ENCODE measurements around the gene WDR64.
"Not testable (repeated sequence)": the region's sequence is repeated elsewhere in the genome, so short reads cannot be mapped to it uniquely, and the experiment has no call there.

Gene WDR64

DNA sequence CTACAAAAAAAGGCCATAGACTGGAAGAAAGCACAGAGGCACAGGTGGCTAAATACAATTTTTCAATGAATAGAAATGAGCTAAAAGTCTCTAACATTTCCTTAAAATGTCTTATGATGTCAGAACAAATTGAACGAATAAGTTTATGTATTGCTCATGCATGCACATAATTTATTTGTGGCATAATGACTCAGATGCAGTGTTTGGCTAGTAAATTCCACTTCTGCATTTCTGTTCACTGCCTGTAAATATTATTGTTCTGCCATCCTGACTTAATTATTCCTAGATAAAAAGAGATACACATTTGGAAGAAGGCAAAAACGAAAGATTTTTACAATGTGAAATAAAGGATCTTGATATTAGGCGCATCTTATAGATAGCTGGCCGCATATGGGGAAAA, 169.3 kb downstream of the WDR64 start:
- Histone ChIP-seq H3K4me3 (ENCODE audit: low read depth, low read length) (no peak overlapping the region), H3K9me3 (ENCODE audit: control insufficient read depth, insufficient read depth, low read length) (no peaks in the 10 kb centered on the region), H3K4me1 (ENCODE audit: control insufficient read depth, insufficient read depth, low read length) (no peaks in the 10 kb centered on the region), H3K27me3 (ENCODE audit: control insufficient read depth, insufficient read depth, low read length) (no peaks in the 10 kb centered on the region), H3K36me3 (ENCODE audit: control insufficient read depth, insufficient read depth, low read length) (no peaks in the 10 kb centered on the region), H3K9ac (ENCODE audit: low read depth, low read length) (no peak overlapping the region)

DNA sequence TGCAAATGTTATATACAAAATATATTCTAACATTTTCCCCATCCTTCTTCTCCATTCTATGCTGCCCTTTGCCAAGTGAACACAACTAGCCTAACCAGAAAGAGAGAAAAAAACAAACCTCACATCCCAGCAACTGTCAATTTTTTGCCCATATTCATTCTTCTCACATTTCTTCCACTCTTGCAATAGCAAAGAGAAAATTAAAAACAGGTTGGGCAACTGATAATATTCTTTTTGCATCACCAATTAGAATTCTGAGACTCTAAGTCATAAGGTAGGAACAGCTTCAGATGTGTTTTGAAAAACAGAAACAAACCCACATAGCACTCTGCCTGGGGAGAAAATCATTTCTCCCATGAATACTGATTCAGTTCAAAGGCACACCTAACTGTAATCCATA, 170.8 kb downstream of the WDR64 start:
- Histone ChIP-seq H3K4me1 (ENCODE audit: control insufficient read depth, insufficient read depth, low read length) (no peaks in the 10 kb centered on the region), H3K4me3 (ENCODE audit: low read depth, low read length) (no peak overlapping the region), H3K9me3 (ENCODE audit: control insufficient read depth, insufficient read depth, low read length) (no peaks in the 10 kb centered on the region), H3K36me3 (ENCODE audit: control insufficient read depth, insufficient read depth, low read length) (no peaks in the 10 kb centered on the region), H3K9ac (ENCODE audit: low read depth, low read length) (no peak overlapping the region), H3K27me3 (ENCODE audit: control insufficient read depth, insufficient read depth, low read length) (no peaks in the 10 kb centered on the region)

DNA sequence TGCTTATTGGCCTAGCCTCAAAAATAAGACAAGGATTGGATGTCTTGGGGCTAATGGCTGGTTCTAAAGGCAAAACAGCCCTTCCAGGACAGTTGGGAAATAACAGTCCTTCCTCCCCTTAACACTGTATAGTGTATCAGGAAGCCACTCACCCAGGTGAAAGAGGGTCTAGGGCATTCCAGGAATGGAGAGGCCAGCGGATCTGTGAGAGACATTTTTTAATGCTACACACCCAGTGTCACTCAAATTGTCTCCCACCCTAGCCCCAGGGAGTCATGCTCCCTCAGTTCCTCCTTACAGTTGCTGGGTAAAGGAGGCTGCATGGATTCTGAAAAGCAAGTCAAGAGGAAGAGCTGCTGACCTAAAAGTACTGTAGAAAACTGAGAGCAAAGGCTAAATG, 171.8 kb downstream of the WDR64 start:
- Histone ChIP-seq H3K9ac (ENCODE audit: low read depth, low read length) (no peak overlapping the region), H3K36me3 (ENCODE audit: control insufficient read depth, insufficient read depth, low read length) (no peaks in the 10 kb centered on the region), H3K27me3 (ENCODE audit: control insufficient read depth, insufficient read depth, low read length) (no peaks in the 10 kb centered on the region), H3K9me3 (ENCODE audit: control insufficient read depth, insufficient read depth, low read length) (no peaks in the 10 kb centered on the region), H3K4me1 (ENCODE audit: control insufficient read depth, insufficient read depth, low read length) (no peaks in the 10 kb centered on the region), H3K4me3 (ENCODE audit: low read depth, low read length) (no peak overlapping the region)

DNA sequence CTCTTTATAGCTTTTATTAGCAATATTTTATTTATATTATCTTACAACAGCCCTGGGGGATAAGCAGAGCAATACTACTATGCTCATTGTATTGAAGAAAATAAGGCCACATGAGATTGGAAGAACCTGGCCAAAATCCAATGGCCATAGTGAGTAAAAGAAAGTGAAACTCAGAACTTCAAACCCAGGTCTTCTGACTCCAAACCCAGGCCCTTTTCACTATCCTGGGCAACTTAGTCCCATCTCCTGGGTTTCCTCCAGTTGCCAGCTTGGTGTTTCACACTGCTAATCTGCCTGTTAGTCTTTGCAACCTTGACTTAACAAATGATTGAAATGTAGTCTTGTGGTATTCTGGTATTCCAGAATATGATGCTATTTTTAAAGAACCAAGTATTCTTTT, 173.5 kb downstream of the WDR64 start:
- Histone ChIP-seq H3K4me1 (ENCODE audit: control insufficient read depth, insufficient read depth, low read length) (no peaks in the 10 kb centered on the region), H3K27me3 (ENCODE audit: control insufficient read depth, insufficient read depth, low read length) (no peaks in the 10 kb centered on the region), H3K4me3 (ENCODE audit: low read depth, low read length) (no peak overlapping the region), H3K36me3 (ENCODE audit: control insufficient read depth, insufficient read depth, low read length) (no peaks in the 10 kb centered on the region), H3K9me3 (ENCODE audit: control insufficient read depth, insufficient read depth, low read length) (no peaks in the 10 kb centered on the region), H3K9ac (ENCODE audit: low read depth, low read length) (no peak overlapping the region)

DNA sequence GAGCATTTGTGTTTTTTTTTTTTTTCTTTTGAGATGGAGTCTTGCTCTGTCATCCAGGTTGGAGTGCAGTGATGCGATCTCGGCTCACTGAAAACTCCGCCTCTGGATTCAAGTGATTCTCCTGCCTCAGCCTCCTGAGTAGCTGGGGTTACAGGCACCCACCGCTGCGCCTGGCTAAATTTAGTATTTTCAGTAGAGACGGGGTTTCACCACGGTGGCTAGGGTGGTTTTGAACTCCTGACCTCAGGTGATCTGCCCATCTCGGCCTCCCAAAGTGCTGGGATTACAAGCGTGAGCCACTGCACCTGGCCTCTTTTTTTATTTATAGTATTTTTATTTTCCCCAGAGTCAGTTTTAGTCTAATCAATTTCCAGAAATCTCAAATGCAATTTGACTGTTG, 174.5 kb downstream of the WDR64 start:
- not testable (repeated sequence) for H3K4me1 ChIP-seq (ENCODE audit: control insufficient read depth, insufficient read depth, low read length); H3K4me3 ChIP-seq (ENCODE audit: low read depth, low read length); H3K9me3 ChIP-seq (ENCODE audit: control insufficient read depth, insufficient read depth, low read length); H3K36me3 ChIP-seq (ENCODE audit: control insufficient read depth, insufficient read depth, low read length); H3K9ac ChIP-seq (ENCODE audit: low read depth, low read length); H3K27me3 ChIP-seq (ENCODE audit: control insufficient read depth, insufficient read depth, low read length)

DNA sequence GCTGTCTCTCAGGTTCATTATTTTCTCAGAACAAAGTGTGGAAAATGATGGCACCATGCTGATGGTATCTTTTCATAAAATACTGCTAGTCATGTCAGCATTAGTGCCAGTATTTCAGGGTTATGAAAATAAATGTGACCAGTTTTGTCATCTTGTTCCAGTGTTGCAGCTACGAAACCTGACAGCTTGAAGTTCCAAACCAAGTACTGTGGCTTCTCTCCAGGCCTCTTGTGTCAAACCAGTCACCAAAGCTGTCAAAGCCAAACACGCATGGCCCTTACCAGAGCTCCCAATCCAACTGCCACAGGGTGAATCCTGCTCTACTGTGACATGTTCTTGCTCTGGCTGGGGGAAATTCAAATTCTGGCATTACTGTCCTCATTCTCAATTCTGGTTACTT, 175.2 kb downstream of the WDR64 start:
- Histone ChIP-seq H3K9me3 (ENCODE audit: control insufficient read depth, insufficient read depth, low read length) (no peaks in the 10 kb centered on the region), H3K27me3 (ENCODE audit: control insufficient read depth, insufficient read depth, low read length) (no peaks in the 10 kb centered on the region), H3K4me3 (ENCODE audit: low read depth, low read length) (no peak overlapping the region), H3K4me1 (ENCODE audit: control insufficient read depth, insufficient read depth, low read length) (no peaks in the 10 kb centered on the region), H3K9ac (ENCODE audit: low read depth, low read length) (no peak overlapping the region), H3K36me3 (ENCODE audit: control insufficient read depth, insufficient read depth, low read length) (no peaks in the 10 kb centered on the region)

DNA sequence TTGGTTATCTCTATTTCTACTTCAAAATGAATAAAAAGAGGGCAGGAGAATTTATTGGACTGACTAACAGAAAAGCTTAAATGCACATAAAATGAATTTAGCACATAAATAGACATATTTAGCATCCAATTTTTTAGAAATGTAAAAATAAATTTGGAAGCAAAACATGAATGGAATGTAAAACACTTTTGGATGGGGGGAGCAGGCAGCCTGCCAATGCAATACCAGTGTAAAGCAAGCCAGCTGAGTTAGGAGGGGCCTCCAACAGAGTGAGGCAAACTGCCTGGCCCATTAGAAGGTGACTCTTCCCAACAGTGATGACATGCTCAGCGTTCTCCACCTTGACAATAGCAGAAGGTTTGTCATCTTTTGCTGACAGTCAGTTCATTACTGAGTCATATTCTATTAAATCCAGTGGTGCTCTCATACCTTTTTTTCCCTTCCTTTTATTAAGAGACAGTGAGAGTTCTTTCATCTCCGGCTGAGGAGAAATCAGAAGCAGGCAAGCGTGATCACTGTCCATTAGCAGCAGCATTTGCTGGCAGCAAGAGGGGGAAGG, 176.5 kb downstream of the WDR64 start:
- Histone ChIP-seq H3K36me3 (ENCODE audit: control insufficient read depth, insufficient read depth, low read length) (no peaks in the 10 kb centered on the region), H3K9ac (ENCODE audit: low read depth, low read length) (no peak overlapping the region), H3K4me1 (ENCODE audit: control insufficient read depth, insufficient read depth, low read length) (no peaks in the 10 kb centered on the region), H3K9me3 (ENCODE audit: control insufficient read depth, insufficient read depth, low read length) (no peaks in the 10 kb centered on the region), H3K27me3 (ENCODE audit: control insufficient read depth, insufficient read depth, low read length) (no peaks in the 10 kb centered on the region), H3K4me3 (ENCODE audit: low read depth, low read length) (no peak overlapping the region)

DNA sequence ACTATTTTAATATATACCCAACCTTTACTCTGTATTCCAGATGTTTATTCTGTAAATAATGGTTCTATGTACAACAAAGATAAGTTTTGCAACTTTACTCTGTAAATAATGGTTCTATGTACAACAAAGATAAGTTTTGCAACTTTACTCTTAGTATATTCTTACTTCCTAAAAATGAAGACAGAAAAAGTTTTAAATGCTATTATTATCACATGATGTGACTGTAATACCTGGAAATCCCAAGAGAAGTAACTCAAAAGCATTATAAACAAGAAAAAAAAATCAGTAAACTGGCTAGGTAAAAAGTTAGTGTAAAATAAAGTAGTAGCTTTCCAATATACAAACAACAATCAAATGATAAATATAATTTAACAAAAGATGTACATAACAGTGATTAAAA, 177.4 kb downstream of the WDR64 start:
- Histone ChIP-seq H3K36me3 (ENCODE audit: control insufficient read depth, insufficient read depth, low read length) (no peaks in the 10 kb centered on the region), H3K9me3 (ENCODE audit: control insufficient read depth, insufficient read depth, low read length) (no peaks in the 10 kb centered on the region), H3K4me3 (ENCODE audit: low read depth, low read length) (no peak overlapping the region), H3K4me1 (ENCODE audit: control insufficient read depth, insufficient read depth, low read length) (no peaks in the 10 kb centered on the region), H3K9ac (ENCODE audit: low read depth, low read length) (no peak overlapping the region), H3K27me3 (ENCODE audit: control insufficient read depth, insufficient read depth, low read length) (no peaks in the 10 kb centered on the region)

DNA sequence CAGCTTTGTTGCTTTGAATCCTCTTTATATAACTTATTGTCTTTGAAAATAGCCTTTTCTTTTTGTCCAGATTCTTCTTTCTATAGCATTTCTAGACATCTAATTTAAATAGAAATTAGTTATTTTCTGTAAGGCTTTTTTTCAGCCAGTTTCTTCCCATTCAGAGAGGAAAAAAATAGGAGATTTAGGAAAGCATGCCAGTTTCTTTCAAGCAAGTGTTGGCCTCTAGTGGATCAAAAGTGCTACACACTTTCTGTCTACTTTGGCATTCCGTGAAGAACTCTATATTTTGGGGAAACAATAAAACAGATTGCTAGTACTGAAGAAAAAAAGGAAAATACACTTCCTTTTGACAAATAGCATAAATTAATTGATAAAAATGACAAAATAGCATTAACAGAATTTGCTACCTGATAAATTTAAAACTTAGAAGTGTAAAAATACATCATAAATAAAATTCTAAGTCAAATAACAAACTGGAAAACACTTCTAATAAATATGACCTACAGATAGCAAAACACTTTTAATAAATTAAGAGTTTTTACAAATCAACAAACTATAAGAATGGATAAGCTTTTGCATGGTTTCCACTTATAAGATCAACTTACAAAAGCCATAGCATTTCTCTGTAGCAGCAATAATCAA, 182.8 kb downstream of the WDR64 start:
- Histone ChIP-seq H3K36me3 (ENCODE audit: control insufficient read depth, insufficient read depth, low read length) (no peaks in the 10 kb centered on the region), H3K27me3 (ENCODE audit: control insufficient read depth, insufficient read depth, low read length) (no peaks in the 10 kb centered on the region), H3K9ac (ENCODE audit: low read depth, low read length) (no peak overlapping the region), H3K4me3 (ENCODE audit: low read depth, low read length) (no peak overlapping the region), H3K9me3 (ENCODE audit: control insufficient read depth, insufficient read depth, low read length) (no peaks in the 10 kb centered on the region), H3K4me1 (ENCODE audit: control insufficient read depth, insufficient read depth, low read length) (no peaks in the 10 kb centered on the region)

DNA sequence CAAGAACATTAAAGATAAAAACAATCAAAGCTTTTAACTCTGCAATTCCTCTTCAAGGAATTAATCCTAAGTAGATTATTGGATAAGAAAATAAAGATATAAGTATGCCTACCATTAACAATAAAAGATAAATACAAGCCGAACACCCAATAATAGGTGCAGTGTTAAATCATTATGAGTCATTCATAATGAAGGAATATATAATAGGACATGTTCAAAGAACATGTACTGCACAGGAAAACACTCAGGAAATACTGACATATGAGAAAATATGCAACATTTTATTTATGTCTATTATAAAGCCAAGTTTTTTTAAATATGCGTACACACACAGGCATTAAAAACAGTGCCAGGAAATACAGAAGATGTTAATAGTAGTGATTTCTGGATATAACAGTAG, 184.9 kb downstream of the WDR64 start:
- no peak overlapping the region for H3K9ac ChIP-seq (ENCODE audit: low read depth, low read length)
- H3K9me3 ChIP-seq (ENCODE audit: control insufficient read depth, insufficient read depth, low read length), result no peaks in the 10 kb centered on the region
- H3K4me3 ChIP-seq (ENCODE audit: low read depth, low read length), result no peak overlapping the region
- no peaks in the 10 kb centered on the region for H3K4me1 ChIP-seq (ENCODE audit: control insufficient read depth, insufficient read depth, low read length)
- H3K27me3 ChIP-seq (ENCODE audit: control insufficient read depth, insufficient read depth, low read length), result no peaks in the 10 kb centered on the region
- H3K36me3 ChIP-seq (ENCODE audit: control insufficient read depth, insufficient read depth, low read length), result no peaks in the 10 kb centered on the region

DNA sequence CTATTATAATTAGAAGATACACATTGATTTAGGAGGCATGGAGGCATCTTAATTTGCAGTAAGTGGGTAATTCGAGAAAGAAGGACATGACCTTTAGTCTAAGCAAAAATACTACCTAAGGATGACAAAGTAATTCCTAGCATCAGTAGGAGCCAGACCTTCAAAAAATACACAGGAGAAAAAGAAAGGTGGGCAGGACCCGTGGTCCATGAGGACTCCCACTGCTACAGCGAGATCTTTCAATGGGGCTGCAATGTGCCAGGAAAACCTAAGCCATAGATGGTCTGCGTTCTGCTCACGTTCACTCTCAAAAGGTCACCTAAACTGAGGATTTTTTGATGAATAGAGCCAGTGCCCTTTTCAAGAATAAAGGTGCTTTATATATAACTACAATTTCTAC, 185.3 kb downstream of the WDR64 start:
- H3K4me3 ChIP-seq (ENCODE audit: low read depth, low read length), result no peak overlapping the region
- H3K9ac ChIP-seq (ENCODE audit: low read depth, low read length), result no peak overlapping the region
- no peaks in the 10 kb centered on the region for H3K27me3 ChIP-seq (ENCODE audit: control insufficient read depth, insufficient read depth, low read length)
- no peaks in the 10 kb centered on the region for H3K36me3 ChIP-seq (ENCODE audit: control insufficient read depth, insufficient read depth, low read length)
- H3K4me1 ChIP-seq (ENCODE audit: control insufficient read depth, insufficient read depth, low read length), result no peaks in the 10 kb centered on the region
- H3K9me3 ChIP-seq (ENCODE audit: control insufficient read depth, insufficient read depth, low read length), result no peaks in the 10 kb centered on the region

DNA sequence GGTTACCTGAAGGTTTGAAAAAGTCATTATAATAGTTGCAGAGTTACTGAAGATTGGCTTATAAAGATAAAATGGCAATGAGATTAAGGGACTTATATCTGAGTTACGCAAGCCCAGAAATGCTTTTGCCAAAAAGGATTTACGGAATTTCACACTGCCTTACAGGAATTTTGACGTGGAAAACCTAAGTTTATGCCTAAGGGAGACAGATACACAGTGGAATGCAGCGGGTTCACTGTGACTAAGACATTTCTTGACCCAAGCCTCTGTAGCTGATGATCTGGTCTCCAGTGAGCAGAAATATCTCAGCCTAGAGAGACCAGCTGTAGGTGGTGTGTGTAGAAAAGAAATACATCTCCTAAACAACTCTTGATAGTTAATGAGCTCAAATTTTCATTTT, 185.8 kb downstream of the WDR64 start:
- no peaks in the 10 kb centered on the region for H3K27me3 ChIP-seq (ENCODE audit: control insufficient read depth, insufficient read depth, low read length)
- no peaks in the 10 kb centered on the region for H3K36me3 ChIP-seq (ENCODE audit: control insufficient read depth, insufficient read depth, low read length)
- no peak overlapping the region for H3K9ac ChIP-seq (ENCODE audit: low read depth, low read length)
- H3K4me1 ChIP-seq (ENCODE audit: control insufficient read depth, insufficient read depth, low read length), result no peaks in the 10 kb centered on the region
- H3K9me3 ChIP-seq (ENCODE audit: control insufficient read depth, insufficient read depth, low read length), result no peaks in the 10 kb centered on the region
- H3K4me3 ChIP-seq (ENCODE audit: low read depth, low read length), result no peak overlapping the region

All from iPS-15b (cell line).